GM21723 (cell line): ENCODE results near the gene RTKN.
"Not testable (repeated sequence)": the region's sequence is repeated elsewhere in the genome, so short reads cannot be mapped to it uniquely, and the experiment has no call there.

Source experiments
- ATAC-seq: cut with Tn5 transposase; IDR thresholded peaks from one replicate; pipeline ENCODE4 v1.9.1; 2021; ENCODE audit warnings: mild to moderate bottlenecking, moderate library complexity; ENCODE audit not compliant: unreplicated experiment

RTKN gene

DNA sequence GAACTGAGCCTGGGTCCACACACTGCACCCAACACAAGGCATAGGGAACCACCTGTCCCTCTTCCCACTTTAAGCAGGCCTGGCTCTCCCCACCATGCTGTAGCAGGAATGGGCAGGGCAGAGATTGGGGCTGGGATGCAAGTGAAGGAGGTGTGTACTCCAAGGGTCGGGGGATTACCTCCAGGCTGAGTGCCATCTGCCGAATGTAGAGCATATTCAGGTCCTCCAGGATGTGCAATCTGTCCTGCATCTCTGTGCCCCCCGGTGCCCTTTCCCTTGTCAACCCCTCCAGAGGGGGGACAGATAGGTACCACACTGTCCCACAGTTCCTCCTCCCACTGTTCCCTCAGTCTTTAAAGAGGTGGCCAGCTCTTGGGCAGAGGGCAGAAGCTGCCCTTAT is 2.4 kb downstream of the RTKN start:
- no peak for ATAC-seq

DNA sequence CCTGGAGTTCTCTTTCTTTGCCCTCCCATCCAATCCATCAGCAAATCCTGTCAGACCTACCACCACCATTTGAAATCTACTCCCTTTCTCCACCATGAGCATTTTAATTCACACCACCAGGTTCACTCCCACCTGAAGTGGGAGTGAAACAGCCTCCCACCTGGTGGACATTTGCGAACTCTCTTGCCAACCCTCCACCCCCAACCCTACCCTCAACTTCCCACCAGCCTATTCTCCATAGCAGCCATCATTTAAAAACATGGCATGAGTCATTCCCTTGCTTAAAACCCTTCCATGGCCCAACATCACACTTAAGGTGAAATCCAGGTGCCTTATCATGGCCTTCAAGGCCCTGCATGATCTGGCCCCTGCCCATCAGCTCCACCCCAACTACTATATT is 3.5 kb downstream of the RTKN start:
- ATAC-seq: no peak

DNA sequence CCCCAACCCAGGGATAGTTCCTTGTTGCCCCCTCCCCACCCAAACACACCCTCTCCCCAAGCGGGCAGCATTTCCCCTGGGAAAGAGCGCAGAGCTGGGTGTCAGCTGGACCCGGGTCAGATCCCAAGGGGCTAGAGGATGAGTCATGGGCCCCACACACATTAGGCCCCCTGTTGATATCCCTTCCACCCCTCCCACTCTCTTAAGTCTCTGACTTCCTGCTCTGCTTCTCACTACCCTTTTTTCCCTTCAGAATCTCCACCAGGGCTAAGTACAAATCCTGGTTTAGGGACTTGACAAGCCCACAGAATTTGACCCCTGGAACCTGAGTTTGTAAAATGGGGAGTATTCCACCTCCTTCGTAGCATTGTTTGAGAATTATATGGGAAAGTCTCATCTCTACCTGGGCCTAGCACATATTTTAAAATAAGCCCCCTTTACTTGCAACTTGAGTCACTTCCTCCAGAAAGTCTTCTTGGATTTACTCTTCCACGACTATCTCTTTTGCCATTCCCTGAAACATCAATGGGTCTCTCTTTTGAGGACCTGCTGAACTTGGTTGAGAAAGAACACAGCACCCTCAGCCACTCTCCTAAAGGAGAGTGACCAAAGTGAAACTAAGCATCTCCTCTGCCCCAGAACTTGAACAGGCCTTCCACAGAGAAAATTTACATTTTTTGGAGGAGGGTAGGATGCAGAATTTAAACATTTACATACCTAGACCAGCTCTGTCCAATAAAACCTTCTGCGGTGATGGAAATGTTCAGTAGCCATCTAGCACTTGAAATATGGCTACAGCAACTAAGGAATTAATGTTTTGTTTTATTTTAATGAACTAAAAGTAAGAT is 4.7 kb downstream of the RTKN start:
- ATAC-seq: no peak

DNA sequence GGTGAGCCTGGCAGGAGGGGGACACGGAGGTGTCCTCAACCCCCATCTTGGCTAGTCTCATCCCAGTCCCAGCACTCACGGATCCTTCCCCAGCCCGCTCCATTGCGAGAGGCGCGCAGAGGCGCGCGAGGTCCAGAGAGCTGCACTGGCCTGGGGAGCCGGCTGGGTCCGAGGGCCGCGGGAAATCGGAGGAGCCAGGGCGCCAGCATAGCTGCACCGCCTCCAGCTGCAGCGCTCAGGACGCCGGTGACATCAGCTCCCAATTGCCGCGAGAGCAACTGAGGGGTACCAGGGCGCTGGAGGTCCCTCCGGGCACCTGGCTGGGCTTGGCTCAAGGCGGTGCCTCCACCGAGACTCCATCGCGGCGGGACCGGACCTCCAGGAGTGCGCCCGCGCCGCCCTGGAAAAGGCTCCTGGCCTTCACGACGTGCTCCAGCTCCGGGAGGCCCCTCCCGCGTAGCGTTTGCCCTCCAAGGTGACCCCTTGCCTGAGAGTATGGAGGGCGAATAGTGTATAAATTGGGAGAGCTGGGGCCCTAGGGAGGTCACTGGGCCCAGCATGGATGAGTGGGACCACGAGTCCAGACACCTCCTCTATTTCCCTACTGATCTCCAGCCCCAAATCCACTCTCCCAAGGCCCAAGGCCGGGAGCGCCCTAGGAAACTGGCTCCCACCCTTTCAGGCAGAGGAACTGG is 5.5 kb downstream of the RTKN start:
- ATAC-seq: no peak

DNA sequence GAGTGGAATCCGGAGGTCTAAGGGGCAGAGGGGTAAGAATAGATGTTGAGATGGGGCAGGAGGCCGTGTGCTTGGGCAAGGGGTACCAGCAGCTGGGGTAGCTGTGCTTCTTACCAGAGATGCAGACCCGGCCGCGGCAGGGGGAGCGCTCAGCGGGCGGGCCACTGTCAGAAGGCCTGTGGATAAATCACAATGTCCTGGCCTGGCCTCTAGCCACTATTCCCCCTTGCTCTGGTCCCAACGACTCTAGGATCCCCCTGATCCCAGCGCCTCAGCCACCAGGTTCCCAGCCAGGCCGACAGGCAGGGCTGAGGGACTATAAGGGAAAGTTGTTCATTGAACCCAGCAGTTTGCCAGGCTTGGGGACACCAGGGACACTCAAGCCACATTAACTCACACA is 11.2 kb downstream of the RTKN start:
- ATAC-seq: no peak

DNA sequence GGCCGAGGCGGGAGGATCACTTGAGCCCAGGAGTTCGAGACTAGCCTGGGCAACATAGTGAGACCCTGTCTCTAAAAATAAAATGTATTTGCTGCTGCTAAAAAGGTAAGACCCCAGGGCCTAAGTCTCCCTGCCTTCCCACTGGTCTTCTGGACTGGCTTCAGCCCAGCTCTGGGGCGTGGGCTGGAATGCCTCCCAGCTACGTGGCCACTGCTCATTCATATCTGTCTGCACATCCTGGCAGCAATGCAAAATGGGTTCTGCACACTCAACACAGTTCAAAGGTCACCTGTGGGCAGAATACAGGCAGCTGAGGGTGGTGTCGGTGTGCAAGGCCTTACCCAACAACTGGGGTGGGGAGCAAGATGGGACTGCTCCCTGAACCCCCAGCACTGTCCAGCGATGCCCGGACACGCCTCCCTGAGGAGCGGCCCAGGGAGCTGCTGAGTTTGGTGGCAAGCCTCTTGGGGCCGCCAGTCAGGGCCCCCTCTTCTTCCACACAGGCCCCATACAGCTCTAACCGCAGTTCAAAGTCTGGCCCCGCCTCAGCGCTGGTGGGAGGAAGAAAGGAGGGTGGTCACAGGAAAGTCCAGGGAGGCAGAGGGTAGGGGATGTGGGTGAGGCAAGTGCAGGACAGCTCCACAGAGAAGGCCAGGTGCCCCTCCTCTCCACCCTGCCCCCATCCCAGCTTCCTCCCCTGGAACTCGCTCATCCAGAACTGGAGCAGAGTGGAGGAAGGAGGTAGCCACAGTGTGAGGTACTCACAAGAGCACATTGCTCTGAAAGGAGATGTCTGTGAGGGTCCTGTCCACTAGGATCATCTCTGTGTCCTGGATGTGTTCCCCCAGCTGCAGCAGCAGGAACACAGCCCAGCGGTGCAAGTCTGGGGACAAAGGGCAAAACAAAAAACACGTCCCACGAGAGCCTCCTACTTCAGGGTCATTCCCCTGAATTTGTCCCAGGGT is 12.0 kb downstream of the RTKN start:
- no peak for ATAC-seq

DNA sequence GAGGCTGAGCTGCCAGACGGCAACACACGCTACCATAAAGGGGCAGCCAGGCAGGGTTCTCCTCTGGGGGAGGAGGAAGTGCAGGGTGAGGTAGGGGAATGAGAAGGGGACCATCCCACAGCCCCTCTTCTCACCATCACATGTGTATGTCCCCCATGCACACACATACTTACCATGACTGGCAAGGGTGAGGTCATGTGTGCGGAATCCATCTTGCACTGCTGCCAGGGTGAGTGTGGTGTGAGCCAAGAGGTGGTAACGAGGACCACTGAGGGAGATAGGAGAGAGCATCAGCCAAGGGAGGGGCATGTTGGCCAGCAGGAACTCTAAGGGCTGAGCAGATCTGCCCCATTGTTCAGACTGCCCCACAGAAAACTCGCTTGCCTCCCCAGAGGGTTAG is 13.1 kb downstream of the RTKN start:
- no peak for ATAC-seq

DNA sequence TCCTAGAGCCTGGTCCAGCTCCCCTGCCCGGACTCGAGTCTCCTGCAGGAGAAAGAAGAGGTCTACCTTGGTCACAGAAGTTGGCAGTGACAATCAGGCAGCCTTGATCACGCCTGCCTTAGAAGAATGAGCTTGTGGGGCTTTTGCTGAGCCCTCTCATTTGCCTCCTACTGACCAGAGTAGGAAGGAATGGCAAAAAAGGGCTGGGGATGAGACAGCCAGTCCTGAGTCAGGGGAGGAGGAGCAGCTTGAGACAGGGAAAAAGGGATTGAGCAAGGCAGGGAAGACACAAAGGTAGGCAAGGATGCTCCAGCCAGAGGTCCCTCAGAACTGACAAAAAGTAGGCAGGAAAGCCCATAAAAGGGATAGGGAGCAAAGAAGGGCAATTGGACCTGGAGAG is 14.2 kb downstream of the RTKN start:
- no peak for ATAC-seq

DNA sequence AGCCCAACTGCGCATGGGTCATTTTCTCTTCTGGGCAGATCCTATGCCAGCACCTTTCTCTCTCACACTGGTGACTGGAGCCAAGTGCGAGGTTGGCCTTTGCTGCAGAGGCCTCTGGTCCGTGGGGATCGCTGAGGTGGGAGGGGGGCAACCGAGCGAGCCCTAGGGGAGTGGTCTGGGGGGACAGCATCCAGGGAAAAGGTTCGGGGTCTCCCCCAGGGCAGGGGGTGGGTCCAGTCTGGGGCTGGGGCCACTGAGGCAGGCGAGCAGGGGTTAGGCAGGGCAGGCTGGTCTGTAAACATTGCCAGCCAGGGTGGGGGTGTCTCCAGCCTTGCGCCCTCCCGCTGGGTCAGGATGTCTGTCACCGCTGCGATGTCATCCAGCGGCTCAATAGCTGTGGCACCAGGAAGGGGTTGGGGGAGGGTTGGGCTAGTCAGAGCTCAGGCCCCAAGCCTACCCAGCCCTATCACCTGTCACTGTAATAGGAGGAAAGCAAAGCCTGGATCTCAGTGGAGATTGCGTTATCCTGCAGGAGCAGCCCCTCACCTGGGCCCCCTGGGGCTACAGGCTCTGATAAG is 15.5 kb downstream of the RTKN start:
- ATAC-seq: no peak

DNA sequence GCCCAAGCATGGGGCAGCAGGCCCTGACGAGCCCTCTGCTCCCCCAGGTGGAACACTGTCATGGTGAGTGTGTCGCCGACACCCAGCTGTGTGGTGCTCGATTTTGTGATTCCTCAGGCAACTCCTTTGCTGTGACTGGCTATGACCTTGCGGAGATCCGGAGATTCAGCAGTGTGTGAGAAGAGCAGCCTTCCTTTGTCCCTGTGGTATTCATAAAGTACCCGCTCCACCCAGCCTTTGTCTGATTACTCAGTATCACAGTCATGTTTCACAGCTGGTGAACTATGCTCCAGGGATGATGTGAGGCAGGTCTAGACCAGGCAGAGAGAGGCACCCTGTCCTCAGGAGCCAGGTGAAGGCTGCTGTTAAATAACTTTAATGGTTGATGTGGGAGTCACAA is 16.2 kb downstream of the RTKN start:
- ATAC-seq: no peak

DNA sequence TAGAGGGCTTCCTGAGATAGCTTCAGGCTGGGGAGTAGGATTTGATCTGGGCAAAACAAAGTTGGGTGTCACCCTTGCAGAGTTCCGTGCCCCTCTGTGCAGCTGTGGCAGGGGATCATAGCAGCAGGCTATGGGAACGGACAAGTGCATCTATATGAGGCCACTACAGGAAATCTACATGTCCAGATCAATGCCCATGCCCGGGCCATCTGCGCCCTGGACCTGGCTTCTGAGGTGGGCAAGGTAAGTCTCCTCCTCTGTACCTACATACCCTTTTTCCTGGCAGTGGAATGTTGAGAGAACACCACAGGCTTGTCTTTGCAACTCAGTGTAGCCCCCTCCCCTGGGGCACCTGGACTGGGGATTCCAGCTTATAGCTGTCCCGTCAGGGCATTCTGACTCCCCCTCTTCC is 16.7 kb downstream of the RTKN start:
- no peak for ATAC-seq

DNA sequence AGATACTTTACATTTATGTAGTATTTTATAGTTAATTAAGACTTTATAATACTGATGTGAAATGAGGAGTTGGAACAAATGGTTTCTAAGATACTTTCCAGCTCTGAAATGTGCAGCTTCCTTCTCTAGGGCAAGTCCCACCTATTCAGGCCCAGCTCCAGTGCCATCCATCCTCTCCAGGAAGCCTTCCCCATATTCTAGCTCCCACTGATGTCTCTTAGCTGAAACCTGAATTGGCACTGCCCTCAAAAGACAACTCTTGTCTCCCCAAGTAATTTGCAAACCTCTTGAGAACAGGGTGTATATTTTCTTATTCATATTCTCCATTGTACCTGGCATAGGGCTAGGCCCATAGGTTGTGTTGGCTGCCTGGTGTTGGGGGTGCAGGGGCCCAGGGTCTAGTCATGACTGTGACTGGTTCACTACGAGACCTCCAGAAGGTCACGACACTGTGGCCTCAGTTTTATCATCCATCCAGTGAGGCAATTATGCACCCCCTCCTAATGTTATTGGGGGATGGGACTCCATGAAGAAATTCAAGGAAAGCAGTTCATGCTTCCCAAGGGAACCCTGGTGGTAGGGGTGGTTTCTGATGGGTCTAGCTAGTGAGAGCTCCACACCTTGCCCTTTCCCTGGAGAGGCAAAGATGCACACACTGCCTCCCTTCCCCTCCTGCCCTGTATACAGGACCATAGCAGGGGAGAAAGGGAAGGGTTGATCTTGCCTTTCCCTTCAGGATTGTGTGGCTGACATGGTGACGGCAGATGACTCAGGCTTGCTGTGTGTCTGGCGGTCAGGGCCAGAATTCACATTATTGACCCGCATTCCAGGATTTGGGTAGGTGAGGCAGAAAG is 17.4 kb downstream of the RTKN start:
- no peak for ATAC-seq

DNA sequence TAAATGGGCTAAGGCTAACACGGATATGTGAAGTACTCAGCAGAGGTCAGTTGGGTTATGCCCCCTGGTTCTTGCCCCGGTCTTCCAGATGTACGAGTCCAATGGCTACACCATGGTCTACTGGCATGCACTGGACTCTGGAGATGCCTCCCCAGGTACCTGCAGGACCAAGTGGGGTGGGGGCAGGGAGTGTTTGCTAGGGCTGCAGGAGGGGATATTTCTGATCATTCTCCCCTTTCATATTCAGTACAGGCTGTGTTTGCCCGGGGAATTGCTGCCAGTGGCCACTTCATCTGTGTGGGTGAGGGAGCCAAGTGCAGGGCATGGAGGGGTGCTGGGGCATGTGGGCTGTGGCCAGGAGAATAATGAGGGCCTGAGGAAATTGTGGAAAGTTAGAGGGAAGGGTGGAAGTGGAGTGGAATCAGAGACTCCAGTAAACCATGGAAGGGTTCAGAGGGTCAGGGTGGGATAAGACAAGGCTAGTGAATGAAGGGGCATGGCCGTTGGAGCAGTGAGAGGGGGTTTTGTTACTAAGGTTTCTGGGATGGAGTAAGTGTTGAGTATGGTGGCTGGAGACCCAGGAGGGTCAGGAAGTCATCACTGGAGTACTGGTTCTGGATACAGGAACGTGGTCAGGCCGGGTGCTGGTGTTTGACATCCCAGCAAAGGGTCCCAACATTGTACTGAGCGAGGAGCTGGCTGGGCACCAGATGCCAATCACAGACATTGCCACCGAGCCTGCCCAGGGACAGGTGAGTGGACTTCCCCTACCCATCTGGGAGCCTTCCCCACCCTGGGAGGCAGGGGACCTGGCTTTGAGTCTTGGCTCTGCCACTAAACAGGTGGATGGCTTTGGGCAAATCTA is 18.3 kb downstream of the RTKN start:
- no peak for ATAC-seq

DNA sequence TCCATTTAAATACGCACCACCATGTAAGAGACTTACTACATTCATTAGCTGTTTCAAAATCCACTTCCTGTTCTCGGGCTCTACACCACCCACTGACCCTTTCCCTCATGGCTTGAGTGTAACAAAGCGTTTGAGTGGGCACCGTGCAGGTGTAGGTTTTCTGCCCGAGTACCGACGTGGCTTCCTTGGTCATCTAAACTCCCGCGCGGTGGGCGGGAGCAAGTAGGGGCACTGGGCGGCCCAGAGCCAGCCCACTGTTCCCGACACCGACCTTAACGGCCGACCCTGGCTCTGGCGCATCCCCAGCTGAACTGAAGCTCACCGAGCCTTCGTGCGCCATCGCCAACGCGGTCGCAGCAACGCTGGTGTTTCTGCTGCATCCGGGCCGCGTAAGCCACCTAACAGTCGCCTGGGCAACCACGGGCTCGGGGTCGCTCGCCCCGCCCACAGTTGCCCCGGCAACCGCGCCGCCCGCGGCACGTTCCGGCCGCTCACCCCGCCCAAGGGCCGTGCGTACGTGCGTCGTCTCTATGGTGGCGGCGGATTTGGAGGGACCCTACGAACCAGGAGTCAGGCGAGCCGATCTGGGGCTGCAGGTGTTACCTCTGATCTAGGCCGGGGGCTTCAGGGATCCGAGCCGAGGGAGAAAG is 20.4 kb downstream of the RTKN start, which contains the start of the genes C2orf81 and WDR54:
Gene C2orf81, minus strand, starts transcription at position 399 of the 650 bp plus-strand sequence. Its CDS starts 59 bp downstream, at position 340.
Gene WDR54, plus strand, starts transcription at position 510 of the 650 bp plus-strand sequence. CDS start 424 bp downstream, outside the sequence.
- peak; percentile 93 for ATAC-seq

DNA sequence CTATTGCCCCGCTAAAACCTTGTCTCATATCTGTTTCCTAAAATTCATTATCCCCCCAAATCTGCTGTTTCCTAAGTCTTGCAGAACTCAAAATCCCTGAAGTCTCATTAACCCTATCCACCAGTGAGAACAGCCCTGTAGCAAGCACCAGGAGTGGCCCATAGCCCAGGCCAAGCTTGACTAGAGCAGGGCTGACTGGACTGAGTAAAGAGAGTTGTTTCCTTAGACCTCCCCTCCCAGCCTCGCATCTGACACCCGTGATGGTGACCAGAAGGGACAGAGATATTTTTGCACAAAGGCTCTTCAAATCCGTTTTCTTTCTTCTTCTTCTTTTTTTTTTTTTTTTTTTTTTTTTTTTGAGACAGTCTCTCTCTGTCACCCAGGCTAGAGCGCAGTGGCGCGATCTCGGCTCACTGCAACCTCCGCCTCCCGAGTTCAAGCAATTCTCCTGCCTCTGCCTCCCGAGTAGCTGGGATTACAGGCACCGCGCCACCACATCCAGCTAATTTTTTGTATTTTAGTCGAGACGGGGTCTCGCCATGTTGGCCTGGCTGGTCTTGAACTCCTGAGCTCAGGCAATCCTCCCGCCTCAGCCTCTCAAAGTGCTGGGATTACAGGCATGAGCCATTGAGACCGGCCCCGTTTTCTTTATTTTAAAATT is 21.2 kb downstream of the RTKN start:
- not testable (repeated sequence) for ATAC-seq

DNA sequence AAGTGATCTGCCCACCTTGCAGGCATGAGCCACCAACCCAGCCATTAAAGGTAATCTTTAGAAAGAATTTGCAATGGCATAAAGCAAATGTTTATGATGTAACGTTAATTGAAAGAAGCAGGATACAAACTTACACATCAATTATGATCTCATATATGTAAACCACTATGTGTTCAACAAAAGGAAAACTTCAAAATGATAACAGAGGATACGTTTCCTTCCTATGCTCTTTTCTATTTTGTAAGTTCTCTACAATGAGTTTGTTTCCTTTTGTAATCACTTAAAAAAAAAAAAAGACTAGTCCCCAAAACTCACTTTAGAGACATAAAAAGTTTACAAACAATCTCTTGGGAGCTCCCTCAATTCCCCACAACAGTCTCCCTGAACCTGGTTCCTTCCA is 21.7 kb downstream of the RTKN start:
- no peak for ATAC-seq

DNA sequence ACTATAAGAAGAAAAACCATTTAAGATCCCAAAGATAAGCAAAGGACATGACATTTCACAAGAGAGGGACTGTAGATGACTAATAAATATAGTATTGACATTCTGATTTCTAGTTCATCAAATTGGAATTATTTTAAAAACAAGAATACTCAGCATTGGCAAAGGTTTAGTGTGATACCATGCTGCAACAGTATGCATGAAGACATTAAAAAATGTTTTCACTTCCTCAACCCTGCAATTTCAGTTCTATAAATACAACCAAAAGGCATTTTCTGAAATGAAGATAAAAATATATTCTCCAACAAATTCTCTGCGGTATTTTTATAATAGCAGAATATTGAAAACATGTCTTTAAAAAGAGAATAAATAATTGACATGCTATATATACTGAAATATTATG is 22.4 kb downstream of the RTKN start:
- no peak for ATAC-seq

DNA sequence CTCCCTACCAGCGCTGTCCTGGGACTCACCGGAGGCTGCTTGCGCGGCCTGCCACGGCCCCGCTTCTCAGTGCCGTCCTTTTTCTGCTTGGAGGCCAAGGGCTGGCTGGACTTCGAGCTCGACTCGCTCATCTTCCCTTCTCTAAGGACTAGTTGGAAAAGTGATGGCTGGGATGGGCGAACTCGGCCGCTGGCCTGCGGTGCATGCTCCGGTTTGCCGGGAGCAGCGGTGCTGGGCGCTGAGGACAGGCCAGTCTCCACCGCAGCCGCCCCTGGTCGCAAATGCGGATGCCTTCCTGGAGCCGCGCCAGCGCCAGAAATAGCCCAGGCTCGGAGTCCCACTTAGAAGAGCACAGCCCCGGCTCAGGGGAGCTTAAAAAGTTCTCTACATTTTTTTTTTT is 23.4 kb downstream of the RTKN start:
- no peak for ATAC-seq
